ENCODE results near the gene EFNA5.

The EFNA5 gene

DNA sequence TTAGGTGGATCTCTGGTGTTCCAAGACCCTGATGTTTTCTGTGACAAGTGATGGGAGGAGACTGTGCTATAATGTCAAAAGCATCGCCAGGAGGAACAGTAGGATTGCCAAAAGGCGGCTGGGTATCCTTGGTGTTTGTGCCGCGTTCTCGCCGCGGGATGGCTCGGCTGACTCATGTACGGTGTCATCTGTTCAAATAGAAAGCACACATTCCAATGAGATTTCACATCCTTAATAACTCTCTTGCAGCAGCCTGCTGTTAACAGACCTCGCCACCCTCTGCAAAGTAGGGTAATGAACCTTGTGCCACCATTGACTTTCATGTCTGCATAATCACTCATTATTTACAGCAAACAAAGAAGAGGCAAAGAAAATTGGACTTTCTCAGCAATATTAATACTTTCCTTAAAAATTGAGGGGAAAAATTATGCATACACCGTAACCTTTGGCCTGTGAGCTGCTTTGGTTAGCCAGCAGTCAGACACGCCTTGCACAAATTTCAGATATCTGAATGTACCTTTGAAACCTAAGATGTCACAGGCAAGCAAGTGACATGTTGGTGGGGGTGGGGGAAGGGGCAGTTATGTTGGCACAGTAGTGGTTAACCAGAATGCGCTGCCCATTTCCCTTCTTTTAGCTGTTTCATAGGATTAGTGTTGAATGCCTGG is 289.4 kb downstream of the EFNA5 start:
- no peak for DNase-seq

DNA sequence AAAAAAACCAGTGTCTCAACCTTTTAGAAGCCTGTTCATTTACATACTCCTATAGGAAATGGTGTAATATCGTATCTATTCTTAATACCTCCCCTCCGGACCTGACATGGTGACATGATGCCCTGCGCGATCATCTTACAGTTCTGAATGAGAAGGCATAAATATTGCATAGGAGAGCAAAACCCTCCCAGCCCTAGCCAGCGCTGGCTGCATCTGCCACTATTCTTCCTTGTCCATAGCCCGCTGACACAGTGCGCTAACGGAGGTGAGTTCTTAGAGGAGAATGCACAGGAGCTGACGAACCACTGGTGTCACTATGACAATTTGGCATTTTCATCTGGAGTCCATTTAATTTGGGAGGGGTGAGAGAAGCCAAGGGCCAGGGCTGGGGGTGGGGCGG is 290.1 kb downstream of the EFNA5 start:
- no peak for DNase-seq

DNA sequence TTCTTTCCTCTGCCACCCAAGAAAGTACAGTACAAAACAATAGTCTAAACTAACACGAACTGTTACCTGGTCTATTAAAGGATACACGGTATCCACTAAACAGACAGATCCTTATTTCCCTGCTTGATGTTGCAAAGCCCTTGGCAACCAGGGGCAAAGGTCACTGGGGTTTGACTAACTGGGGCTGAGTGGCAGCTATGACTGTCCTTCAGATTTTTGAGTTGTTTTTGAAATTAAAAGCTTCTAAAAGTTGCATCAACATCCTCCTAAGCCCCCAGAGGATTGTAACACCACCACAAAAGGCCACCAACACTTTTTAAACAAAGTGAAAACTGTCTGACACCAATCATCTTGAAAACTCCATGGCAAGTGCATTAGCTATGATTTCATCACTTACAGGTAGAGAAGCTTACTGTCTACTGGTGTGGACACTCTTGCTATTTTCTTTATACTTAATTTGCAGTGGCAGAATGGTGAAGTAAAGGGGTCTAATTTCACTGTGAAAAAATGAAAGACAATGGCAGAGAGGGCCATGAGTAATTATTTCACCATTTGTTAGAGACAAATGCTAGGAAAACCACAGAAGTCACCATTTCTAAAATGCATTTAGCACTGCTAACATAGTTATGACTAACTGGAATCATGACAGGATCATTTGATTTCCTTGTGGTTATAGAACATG is 292.4 kb downstream of the EFNA5 start:
- DNase-seq: no peak

DNA sequence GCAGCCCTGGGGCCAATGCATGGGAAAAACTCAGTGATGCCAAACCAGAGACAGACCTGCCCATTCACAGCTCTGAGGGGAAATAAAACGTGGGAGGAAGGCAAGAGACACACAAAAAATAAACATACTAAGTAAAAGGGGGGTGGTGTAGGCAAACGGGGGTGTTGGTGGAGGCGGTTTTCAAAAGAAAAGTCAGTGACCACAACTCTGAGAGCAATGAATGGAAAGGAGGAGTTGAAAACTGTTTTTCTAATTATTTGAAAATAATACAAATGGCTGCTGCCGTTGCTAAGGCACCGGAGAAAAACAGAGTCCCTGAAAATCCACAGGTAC is 293.5 kb downstream of the EFNA5 start:
- DNase-seq: no peak

DNA sequence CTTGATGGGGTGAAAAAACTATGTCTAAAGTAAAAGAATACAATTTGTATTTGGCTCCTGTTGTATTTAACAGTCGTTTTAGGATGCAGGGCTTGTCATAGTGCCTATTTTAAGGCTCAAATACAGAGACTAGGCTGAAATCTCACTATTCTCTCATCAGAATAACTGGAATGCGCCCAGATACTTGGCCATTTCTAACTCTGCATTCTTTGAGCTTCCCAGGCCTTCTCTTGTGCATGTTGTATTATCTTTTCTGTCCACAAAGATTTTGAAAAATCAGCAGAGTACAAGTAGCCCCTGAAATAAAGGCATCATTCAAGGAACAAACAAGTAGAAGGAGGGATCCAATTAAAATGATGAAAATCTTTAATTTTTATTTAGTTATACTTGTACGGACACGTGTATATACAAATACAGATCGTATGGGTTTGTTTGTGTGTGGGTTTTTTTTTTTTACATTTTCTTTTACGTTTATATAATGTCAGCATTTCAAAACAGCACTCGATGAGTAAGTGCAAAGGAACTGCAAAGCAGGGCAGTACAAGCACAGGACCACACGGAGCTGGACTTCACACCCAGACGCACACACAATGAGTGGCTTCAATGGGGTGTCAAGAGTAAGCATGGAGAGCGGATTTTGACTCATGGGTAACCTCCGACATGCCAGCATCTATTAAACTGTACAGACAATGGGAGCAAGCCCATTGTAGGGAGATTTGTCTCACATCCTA is 294.0 kb downstream of the EFNA5 start:
- no peak for DNase-seq

DNA sequence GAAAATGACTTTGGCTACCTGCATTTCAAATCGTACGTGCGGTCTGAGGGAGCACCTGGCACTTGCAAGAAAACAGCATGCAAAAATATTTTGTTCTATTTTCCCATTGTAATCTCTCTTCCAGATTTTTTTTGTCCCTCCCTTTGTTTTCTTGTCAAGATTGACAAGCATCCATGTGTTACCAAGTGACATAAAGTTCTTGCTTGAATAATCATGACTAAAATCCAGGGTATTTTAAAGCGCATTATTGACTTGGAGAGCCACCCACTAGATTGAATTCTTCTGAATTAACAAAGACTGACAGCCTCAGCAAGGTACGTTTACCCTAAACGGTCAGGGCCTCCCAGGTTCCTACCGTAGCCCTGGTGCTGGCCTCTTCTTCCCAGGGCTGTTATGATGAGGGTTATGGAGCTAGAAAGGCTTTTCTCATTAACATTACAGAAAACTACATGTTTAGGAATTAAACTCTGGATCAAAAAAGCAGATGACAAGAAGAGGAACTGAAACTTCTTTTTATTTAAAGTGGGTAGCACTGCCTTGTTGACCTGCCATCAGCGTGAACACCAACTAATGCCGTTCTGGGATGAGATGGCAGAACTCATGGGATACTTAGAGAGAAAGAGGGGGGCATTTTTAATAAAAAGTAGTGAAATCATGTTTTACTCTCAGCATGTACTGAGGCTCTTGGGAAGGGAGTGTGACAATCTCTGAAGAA is 297.0 kb downstream of the EFNA5 start:
- no peak for DNase-seq

DNA sequence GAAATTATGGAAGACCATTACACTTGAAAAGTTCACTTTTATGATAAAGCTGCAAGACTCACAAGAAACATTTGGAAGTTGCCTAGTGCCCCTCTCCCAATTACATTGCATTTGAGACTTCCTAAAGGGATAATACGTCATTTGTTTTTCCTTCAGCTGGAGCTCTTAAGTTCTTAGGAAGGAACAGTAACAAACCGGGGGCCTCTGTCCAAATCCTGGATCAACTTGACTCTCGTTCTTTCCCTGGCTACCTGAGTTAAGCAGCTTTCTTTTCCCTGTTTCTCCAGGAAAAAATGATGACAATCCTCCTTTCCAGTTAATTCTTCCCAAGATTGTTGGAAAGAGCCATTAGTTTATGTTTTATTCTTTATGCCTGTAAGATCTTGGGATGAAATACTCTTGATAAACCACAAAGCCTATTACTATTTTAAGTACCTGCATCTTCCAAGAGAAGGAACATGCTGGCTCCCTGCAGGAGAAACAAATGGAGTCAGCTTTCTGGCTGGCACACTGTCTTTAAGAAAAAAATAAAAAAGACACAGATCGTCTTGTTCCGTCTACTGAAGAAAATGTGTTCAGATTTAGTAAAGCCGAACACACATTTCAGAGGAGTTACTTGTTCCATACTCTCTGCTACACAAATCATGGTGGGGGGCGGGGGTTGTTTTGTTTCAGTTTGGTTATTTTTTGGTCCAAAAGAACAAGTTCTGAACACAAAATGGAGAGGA is 297.9 kb downstream of the EFNA5 start:
- DNase-seq: no peak

DNA sequence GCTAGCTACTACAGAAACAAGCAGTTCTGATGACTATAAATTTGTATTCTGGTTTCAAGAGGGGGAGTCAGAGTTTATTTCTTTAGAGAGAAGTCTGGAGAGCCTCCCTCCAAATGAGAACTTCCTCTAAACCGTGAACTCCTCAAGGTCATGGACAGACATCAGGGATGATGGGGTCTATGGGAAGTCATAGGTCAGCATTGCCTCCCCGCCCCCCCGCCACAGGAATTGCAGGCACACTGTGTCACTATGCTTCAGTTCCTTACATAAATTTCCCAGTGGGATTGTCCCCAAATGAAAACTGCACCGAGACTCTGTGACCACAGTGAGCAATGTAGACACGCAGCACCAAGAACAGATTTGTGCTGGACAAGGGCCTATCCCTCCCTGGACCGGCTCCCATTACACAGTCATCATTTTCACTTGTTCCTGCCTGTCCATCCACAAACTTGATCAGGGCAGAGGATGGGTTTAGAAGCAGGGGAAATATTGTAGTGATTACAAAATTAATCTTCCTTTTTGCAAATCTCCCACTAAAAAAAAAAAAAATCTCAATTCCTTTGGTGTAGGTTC is 300.3 kb downstream of the EFNA5 start:
- no peak for DNase-seq

DNA sequence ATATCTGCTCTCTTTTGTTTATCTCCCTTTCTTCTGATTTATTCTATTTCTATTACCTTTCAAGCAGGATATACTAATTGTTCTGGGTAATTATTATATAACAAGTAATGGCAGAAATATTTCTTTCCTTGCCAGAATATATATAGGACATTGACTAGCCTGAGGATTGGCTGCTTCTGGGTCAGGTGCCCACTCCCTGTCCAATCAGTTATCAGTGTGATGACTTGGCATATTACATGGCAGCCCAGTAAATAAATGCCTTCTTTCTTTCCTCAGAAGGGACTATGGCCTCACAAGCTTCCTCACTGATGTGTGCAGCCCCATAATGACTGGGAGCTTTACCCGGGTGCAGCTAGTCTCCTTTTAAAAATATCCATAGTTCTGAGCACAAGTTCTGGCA is 301.1 kb downstream of the EFNA5 start:
- DNase-seq: no peak

DNA sequence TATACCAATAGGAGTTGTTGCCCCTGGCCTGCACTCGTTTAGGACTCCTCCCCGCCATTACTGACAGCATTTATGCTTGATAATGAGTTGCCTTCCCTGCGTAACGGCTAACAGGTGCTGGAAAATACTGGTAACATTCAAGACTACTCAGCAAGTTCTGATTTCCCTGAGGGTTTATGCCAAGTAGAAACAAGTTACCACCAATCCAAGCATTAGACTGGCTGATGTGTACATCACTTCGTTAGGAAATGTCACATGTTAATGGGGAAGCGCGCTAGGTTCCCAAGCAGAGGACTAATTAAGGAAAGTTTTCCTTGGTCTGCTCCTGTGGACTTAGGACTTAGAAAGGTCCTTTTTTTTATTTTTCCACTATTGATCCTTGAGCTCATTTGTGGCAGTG is 302.1 kb downstream of the EFNA5 start:
- no peak for DNase-seq

DNA sequence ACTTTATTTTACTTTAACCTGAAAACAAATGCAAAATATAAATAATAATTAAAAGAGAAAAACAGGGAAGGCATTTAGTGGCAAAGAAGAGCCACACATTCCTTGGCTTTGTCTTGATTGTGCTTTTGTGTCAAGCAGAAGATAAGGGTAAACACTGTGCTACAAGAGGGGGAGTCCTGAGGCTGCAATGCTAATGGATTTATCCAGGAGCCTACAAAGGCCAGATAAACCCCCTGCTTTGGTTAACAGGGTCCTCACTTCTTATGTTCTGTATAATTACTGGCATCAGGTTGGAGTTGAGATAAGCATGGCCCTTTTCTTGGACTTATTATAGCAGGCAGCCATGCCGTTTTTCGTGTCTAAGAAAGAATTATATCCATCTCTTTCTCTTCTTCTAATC is 302.8 kb downstream of the EFNA5 start:
- DNase-seq: no peak

DNA sequence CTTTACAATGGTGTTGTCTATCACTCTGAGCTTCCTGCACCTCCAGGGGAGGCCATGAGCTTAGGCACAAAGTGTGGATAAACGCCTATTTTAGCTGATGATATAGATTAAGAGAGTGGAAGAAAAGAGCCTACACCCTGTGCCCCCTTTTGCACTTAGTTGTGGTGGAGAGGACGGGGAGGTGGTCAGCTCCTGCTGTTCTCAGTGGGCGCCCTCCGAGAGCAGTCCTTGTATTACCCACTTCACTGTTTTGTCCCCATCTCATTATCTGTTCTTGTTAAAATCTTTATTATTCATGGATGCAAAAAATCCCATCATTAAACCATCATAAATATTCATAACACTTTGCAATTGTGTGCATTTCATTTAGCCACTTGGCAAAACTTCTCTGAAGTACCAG is 303.3 kb downstream of the EFNA5 start:
- no peak for DNase-seq

DNA sequence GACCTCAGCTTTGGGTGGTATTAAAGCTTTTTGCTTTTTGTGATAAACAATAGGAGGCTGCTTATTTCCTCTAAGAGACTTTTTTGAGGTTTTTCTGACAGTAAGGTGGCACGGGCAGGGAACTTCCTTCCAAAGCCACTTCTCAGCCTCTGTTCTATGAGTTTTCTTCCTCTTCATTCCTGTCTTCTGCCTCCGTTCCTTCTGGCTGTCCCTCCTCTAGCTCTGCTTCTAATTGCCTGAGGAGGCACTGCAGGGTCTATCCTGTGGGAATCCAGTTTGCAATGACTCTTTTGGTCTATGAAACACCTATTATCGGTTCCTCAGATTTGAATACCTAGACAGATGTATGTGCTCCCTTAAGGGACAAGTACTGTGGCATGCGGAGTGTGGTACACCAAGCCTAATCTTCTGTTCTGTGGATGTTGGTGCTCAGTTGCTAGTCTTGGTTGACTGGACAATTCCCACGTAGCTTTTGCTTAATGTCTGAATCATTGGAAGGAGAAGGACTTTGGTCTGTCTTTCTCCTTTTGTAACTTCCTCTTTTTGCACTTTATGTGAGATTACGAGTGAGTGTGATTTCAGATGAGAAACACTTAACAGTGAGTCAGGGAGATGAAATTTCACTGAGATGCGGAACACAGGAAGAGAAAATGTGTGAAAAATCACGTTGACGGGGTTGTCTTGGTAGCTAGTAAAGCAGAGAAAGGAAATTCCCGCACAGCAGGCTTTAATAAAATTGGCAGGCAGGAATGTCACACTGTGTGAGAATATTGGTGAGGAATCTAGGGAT is 305.2 kb downstream of the EFNA5 start:
- no peak for DNase-seq

DNA sequence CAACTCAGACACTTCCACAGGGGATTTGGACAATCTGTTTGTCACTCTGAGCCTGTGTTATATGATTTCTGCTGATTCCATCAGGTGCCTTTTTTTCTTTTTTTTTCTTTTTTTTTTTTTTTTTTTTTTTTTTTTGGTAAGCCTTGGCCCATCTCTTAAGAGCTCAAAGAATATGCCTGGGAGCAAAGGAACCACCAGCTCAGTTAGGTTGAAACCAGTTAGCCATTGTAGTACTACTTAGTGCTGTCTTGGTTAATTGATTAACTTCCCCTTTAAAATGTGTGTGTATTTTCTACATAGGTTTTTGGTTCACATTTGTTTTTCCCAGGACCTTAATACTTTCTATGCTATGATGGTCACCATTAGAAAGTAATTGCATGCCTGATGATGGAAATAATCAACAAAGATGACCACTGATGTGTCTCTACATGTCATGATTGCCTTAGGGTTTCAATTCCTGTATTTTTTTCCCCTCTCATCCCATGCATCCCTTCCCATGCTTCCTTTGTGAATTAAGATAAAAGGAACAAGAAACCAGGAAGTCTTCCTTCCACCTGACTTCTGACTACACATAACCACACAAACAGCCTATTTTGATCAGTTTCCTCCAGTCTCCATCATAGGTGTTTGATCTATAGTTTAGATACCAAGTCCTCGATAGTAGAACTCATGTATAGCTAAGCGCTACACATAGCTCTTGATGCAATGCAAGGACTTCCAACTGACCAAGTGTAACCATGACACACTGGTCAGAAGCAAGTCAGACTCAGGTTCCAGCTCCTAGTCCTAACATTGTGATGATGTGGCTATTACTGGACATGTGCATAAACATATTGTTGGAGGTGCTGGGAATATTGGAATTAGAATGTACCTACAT is 306.1 kb downstream of the EFNA5 start:
- no peak for DNase-seq

DNA sequence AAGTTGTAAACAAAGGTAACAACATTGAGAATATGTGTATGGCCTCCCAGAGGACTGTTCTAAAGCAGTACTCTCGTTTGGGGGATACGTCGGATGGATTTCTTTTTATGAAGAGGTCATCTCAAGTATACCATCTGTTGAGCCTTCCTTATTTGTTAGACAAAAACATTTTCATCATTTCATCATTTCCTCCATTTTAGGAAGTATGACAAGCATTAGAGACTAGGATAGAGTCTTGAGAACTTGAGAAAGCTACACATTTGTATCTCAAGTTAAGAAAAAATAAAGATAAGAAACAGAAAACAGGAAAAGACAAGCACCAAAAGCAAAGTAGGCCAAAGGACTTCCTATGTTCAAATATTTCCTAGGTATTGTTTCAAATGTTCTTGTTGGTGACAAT is 307.0 kb downstream of the EFNA5 start:
- no peak for DNase-seq

DNA sequence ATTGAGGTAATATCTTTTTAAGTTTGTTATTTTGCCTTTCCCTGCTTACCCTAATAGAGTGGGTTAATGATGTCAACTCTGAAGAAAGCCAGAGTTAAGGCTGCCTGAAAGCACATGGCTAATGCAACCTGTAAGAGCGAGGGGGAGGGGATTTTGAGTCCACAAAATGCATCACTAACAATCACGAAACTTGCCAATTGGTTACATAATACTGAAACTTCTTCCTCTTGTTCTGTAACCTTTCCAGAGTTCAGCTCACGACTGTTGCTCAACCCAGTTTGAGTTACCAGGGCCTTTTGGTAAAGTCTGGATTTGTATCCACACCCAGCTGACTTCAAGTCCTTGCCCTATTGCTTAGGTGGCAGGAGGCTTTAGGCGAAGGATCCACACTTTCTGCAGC is 308.8 kb downstream of the EFNA5 start:
- no peak for DNase-seq

DNA sequence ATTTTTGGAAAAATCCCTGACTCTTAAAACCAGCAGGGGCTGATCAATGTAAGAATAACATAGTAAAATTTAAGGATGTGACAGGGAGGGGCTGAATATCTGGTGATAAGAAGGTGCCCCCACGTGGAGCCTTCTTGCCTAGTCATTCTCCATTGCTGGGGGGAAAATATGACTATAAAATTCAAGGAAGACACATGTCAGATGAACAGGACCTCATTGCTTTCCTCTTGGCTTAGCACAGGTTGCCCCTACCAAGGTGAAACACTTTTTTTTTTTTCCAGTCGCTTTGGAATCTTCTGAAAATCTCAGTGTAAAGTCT is 310.9 kb downstream of the EFNA5 start:
- no peak for DNase-seq

DNA sequence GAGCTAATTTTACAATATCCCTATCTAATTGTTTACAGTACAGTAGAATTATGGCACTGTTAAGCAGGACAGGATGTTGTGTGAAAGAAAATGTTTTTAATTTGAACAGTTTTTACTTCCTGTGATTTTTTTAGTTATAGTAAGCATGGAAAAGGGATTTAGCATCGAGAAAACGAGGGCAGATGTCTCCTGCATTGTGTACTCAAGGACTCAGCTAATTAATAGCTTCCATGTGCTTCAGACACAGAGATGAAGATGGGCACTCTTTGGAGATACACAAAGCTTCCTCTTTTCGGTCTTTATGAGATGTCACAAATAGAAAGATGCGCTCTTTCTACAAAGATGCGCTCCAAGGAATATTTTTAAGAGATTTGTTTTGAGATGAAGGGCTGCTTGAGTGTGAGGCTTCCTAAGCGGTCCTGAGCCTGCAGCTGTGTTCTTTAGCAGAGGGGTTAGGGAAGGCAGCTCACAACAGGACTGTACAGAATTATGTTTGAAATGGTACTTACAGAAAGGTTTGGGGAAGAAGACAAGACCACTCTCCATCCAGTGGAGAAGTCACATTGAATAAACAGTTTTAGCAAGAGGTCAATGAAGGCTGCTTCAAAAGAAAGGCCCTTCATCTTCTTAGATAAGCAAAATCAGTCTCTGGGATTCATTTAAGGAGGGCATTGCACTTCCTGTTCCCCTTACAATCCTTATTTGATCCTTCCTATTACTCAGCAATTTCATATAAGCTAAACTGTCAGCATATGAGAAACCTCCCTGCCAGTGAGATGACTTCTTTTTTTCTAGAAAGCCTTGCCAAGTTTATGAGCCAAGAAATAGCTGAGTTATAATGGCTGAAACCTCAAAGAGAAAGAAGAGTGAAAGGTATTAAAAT is 311.5 kb downstream of the EFNA5 start:
- DNase-seq: no peak

DNA sequence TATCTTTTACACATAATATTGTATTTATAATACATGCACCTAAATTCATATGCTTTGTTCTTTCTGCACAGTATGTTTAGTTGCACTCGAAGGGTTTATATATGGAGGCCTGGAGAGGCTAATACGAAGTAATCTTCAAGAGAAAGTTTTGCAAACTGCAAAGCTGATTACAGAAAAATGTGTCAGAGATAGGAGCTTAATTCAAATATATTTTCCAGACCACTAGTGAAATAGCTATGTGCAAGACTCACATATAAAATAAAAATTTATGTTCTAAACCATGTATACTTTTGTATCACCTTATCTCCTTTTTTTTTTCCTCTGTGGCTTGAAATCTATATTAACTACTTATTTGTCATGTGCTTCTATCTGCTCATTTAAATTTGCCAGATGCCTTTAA is 313.8 kb downstream of the EFNA5 start:
- no peak for DNase-seq

DNA sequence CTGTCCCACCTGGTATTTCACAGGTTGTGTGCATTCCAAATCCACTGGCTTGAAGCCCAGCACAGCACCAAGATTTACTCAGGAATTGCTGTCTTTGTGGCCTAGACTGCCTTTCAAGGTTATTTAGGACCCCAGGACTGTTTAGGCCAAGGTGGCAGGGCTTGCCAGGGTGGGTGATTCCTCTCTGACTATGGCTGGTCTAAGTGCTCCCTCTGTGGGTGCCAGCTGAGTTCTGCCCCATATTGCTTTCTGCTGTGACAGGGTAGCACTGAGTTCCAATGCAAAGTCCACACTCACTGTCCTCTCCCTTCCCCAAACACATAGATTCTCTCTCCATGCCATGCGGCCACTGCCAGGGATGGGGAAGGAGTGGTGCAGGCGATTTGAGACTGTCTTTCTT is 318.2 kb downstream of the EFNA5 start:
- DNase-seq: no peak
